Measurements from ENCODE around the gene CELF3.

CELF3 gene

GRCh38 chr1:151760597-151761385 is 44.2 kb upstream of the CELF3 start:
- no peak overlapping the region for H3K14ac ChIP-seq (ENCODE audit: low read length)
- no CpG with 5 or more reads among the region's 7 CpGs for WGBS (ENCODE audit: extremely low coverage, insufficient coverage, insufficient read length)
- no peak overlapping the region for H2AFZ ChIP-seq (ENCODE audit: insufficient read depth, low read length, poor library complexity)
- H2AK5ac ChIP-seq (ENCODE audit: low read length) = no peak overlapping the region
- peaks cover 0 to 2% of the 10 kb centered on the region in 2 experiments for H3K4me1 ChIP-seq (ENCODE audit: control insufficient read depth in 1 of 2, insufficient read depth in 2 of 2, low read length in 2 of 2)
- no peak overlapping the region for H2BK120ac ChIP-seq (ENCODE audit: insufficient read depth, low read length, poor library complexity)
- DNase-seq = no peak
- H3K9ac ChIP-seq (ENCODE audit: low read length) = no peak overlapping the region
- H3K27ac ChIP-seq (ENCODE audit: low read depth, low read length) = no peak overlapping the region
- H4K8ac ChIP-seq (ENCODE audit: low read depth, low read length) = no peak overlapping the region
- no peak overlapping the region for H4K12ac ChIP-seq (ENCODE audit: low read depth, low read length)
- no peak overlapping the region for H2BK5ac ChIP-seq (ENCODE audit: low read depth, low read length, poor library complexity)
- H2BK12ac ChIP-seq (ENCODE audit: low read length) = no peak overlapping the region
- no peaks in the 10 kb centered on the region for H3K9me3 ChIP-seq (ENCODE audit: insufficient read depth, low read depth, low read length)
- no peak overlapping the region for H3K4ac ChIP-seq (ENCODE audit: low read depth, low read length)
- peaks cover 12 to 24% of the 10 kb centered on the region in 2 experiments for H3K36me3 ChIP-seq (ENCODE audit: control insufficient read depth in 1 of 2, insufficient read depth in 2 of 2, low read length in 2 of 2)
- H3K4me3 ChIP-seq (ENCODE audit: low read depth, low read length) = no peak overlapping the region
- H3K4me2 ChIP-seq (ENCODE audit: low read length) = no peak overlapping the region
- no peaks in the 10 kb centered on the region for H3K79me2 ChIP-seq (ENCODE audit: control insufficient read depth, insufficient read depth, low read length, poor library complexity)
- no peak overlapping the region for H4K91ac ChIP-seq (ENCODE audit: low read depth, low read length)
- no peak overlapping the region for H3K18ac ChIP-seq (ENCODE audit: low read length)
- H3K27me3 ChIP-seq (ENCODE audit: insufficient read depth, low read length) = no peaks in the 10 kb centered on the region
- H3K23ac ChIP-seq (ENCODE audit: low read length) = no peak overlapping the region
- H3K79me1 ChIP-seq (ENCODE audit: low read length) = peaks cover 7% of the 10 kb centered on the region

GRCh38 chr1:151759241-151759640 is 42.6 kb upstream of the CELF3 start:
- Histone ChIP-seq H2BK120ac (ENCODE audit: insufficient read depth, low read length, poor library complexity) (no peak overlapping the region), H4K8ac (ENCODE audit: low read depth, low read length) (no peak overlapping the region), H3K23ac (ENCODE audit: low read length) (no peak overlapping the region), H3K36me3 (ENCODE audit: control insufficient read depth in 1 of 2, insufficient read depth in 2 of 2, low read length in 2 of 2) (peaks cover 12 to 24% of the 10 kb centered on the region in 2 experiments), H4K91ac (ENCODE audit: low read depth, low read length) (no peak overlapping the region), H2BK12ac (ENCODE audit: low read length) (no peak overlapping the region), H3K9me3 (ENCODE audit: insufficient read depth, low read depth, low read length) (no peaks in the 10 kb centered on the region), H3K4me1 (ENCODE audit: control insufficient read depth in 1 of 2, insufficient read depth in 2 of 2, low read length in 2 of 2) (peaks cover 0 to 2% of the 10 kb centered on the region in 2 experiments), H3K9ac (ENCODE audit: low read length) (no peak overlapping the region), H2AFZ (ENCODE audit: insufficient read depth, low read length, poor library complexity) (no peak overlapping the region), H3K79me2 (ENCODE audit: control insufficient read depth, insufficient read depth, low read length, poor library complexity) (no peaks in the 10 kb centered on the region), H3K4me3 (ENCODE audit: low read depth, low read length) (no peak overlapping the region), H2BK5ac (ENCODE audit: low read depth, low read length, poor library complexity) (no peak overlapping the region), H3K27ac (ENCODE audit: low read depth, low read length) (no peak overlapping the region), H3K79me1 (ENCODE audit: low read length) (peaks cover 7% of the 10 kb centered on the region), H3K14ac (ENCODE audit: low read length) (no peak overlapping the region), H2AK5ac (ENCODE audit: low read length) (no peak overlapping the region), H4K12ac (ENCODE audit: low read depth, low read length) (no peak overlapping the region), H3K27me3 (ENCODE audit: insufficient read depth, low read length) (no peaks in the 10 kb centered on the region), H3K4ac (ENCODE audit: low read depth, low read length) (no peak overlapping the region), H3K18ac (ENCODE audit: low read length) (no peak overlapping the region), H3K4me2 (ENCODE audit: low read length) (no peak overlapping the region)
- no peak for DNase-seq

- Histone ChIP-seq H3K14ac (ENCODE audit: low read length) (no peak overlapping the region), H2BK120ac (ENCODE audit: insufficient read depth, low read length, poor library complexity) (no peak overlapping the region), H3K36me3 (ENCODE audit: control insufficient read depth in 1 of 2, insufficient read depth in 2 of 2, low read length in 2 of 2) (peaks cover 7 to 18% of the 10 kb centered on the region in 2 experiments), H2AFZ (ENCODE audit: insufficient read depth, low read length, poor library complexity) (no peak overlapping the region), H3K4me3 (ENCODE audit: low read depth, low read length) (no peak overlapping the region), H2BK12ac (ENCODE audit: low read length) (no peak overlapping the region), H3K4ac (ENCODE audit: low read depth, low read length) (no peak overlapping the region), H3K9ac (ENCODE audit: low read length) (no peak overlapping the region), H2AK5ac (ENCODE audit: low read length) (no peak overlapping the region), H3K27me3 (ENCODE audit: insufficient read depth, low read length) (no peaks in the 10 kb centered on the region), H3K23ac (ENCODE audit: low read length) (no peak overlapping the region), H4K8ac (ENCODE audit: low read depth, low read length) (no peak overlapping the region), H3K27ac (ENCODE audit: low read depth, low read length) (no peak overlapping the region), H3K79me2 (ENCODE audit: control insufficient read depth, insufficient read depth, low read length, poor library complexity) (no peaks in the 10 kb centered on the region), H4K91ac (ENCODE audit: low read depth, low read length) (no peak overlapping the region), H4K12ac (ENCODE audit: low read depth, low read length) (no peak overlapping the region), H2BK5ac (ENCODE audit: low read depth, low read length, poor library complexity) (no peak overlapping the region), H3K18ac (ENCODE audit: low read length) (no peak overlapping the region), H3K9me3 (ENCODE audit: insufficient read depth, low read depth, low read length) (no peaks in the 10 kb centered on the region), H3K4me2 (ENCODE audit: low read length) (no peak overlapping the region), H3K79me1 (ENCODE audit: low read length) (no peaks in the 10 kb centered on the region), H3K4me1 (ENCODE audit: control insufficient read depth in 1 of 2, insufficient read depth in 2 of 2, low read length in 2 of 2) (no peaks in the 10 kb centered on the region)
- WGBS (ENCODE audit: extremely low coverage, insufficient coverage, insufficient read length) = no CpG with 5 or more reads among the region's 1 CpG
- no peak for DNase-seq
These were observed 39.7 kb upstream of the CELF3 start for GRCh38 chr1:151756291-151756690.

- Histone ChIP-seq H3K23ac (ENCODE audit: low read length) (no peak overlapping the region), H2BK120ac (ENCODE audit: insufficient read depth, low read length, poor library complexity) (no peak overlapping the region), H3K9ac (ENCODE audit: low read length) (no peak overlapping the region), H4K12ac (ENCODE audit: low read depth, low read length) (no peak overlapping the region), H2AK5ac (ENCODE audit: low read length) (no peak overlapping the region), H3K79me1 (ENCODE audit: low read length) (no peaks in the 10 kb centered on the region), H3K4me2 (ENCODE audit: low read length) (no peak overlapping the region), H3K27me3 (ENCODE audit: insufficient read depth, low read length) (no peaks in the 10 kb centered on the region), H3K4me1 (ENCODE audit: control insufficient read depth in 1 of 2, insufficient read depth in 2 of 2, low read length in 2 of 2) (peaks cover 4% of the 10 kb centered on the region in 2 experiments), H3K36me3 (ENCODE audit: control insufficient read depth in 1 of 2, insufficient read depth in 2 of 2, low read length in 2 of 2) (no peaks in the 10 kb centered on the region), H3K4ac (ENCODE audit: low read depth, low read length) (no peak overlapping the region), H3K18ac (ENCODE audit: low read length) (no peak overlapping the region), H4K8ac (ENCODE audit: low read depth, low read length) (no peak overlapping the region), H2BK12ac (ENCODE audit: low read length) (no peak overlapping the region), H3K27ac (ENCODE audit: low read depth, low read length) (no peak overlapping the region), H2BK5ac (ENCODE audit: low read depth, low read length, poor library complexity) (no peak overlapping the region), H3K9me3 (ENCODE audit: insufficient read depth, low read depth, low read length) (peaks cover 7% of the 10 kb centered on the region), H3K4me3 (ENCODE audit: low read depth, low read length) (no peak overlapping the region), H3K79me2 (ENCODE audit: control insufficient read depth, insufficient read depth, low read length, poor library complexity) (no peaks in the 10 kb centered on the region), H4K91ac (ENCODE audit: low read depth, low read length) (no peak overlapping the region), H2AFZ (ENCODE audit: insufficient read depth, low read length, poor library complexity) (no peak overlapping the region), H3K14ac (ENCODE audit: low read length) (no peak overlapping the region)
- WGBS (ENCODE audit: extremely low coverage, insufficient coverage, insufficient read length) = no CpG with 5 or more reads among the region's 4 CpGs
- DNase-seq = no peak
These were observed 24.9 kb upstream of the CELF3 start for GRCh38 chr1:151741516-151741915.
